ENCODE measurements around the gene ZG16.
"Not testable (repeated sequence)": the region's sequence is repeated elsewhere in the genome, so short reads cannot be mapped to it uniquely, and the experiment has no call there.

ZG16 gene

DNA sequence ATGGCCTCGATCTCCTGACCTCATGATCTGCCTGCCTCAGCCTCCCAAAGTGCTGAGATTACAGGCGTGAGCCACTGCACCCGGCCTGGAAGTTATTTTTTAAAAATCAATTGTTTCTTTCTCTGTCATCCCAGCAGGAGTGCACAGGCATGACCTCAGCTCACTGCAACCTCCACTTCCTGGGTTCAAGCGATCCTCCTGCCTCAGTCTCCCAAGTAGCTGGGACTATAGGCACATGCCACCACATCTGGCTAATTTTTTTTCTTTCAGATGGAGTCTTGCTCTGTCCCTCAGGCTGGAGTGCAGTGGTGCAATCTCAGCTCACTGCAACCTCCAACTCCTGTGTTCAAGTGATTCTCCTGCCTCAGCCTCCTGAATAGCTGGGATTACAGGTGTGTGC lies 9.1 kb downstream of the ZG16 start:
- DNase-seq (ENCODE audit: low spot score) = not testable (repeated sequence)

DNA sequence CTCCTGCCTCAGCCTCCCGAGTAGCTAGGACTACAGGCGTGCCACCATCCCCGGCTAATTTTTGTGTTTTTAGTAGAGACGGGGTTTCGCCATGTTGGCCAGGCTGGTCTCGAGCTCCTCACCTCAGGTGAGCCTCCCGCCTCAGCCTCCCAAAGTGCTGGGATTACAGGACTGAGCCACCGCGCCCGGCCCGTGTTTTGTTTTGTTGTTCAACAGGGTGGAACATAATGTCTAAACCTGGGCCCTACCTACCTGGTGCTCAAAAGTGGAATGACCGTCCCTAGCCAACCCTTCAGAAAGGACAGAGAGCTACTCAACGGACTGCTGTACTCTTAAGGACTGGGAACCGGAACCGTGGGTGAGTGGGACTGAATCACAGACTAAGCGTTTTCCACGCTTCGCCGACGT lies 11.7 kb downstream of the ZG16 start:
- DNase-seq (ENCODE audit: low spot score) = peak; percentile 21

DNA sequence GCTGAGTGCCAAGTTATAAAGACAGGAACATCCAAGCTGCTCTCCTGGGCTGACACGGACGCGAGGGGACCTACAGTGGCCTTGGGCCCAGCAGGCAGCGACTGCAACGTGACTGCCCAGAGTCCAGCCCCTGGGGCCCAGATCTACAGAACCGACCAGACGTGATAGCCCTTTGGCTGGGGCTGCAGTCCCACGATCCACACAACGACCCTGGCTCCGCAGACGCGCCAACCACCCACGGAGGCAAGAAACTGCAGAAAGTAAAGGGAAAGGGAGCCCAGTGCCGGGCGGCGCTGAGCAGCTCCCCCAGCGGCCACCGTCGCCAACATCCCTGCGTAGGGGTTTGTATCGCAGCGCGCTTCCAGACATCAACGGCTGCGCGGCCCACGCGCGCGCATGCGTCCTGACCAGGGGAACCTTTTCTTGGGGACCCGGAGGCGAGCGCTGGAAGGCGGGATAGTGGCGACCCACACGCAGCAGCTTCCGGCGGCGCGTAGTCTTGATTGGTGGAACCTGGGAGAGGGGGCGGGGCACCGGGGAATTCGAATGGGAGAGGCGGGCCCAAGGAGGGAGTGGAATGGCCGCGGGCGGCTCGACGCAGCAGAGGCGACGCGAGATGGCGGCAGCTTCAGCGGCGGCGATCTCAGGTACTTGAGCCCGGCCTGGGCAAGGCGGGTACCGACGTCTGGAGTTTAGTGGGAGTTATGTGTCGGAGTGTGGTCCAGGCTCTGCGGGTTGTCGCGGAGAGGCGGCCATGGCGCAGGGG lies 12.3 kb downstream of the ZG16 start, which contains the start of gene KIF22:
Gene KIF22, plus strand, starts transcription at position 569 of the 766 bp plus-strand sequence. Its CDS starts 9 bp downstream, at position 578.
- peak; percentile 100 for DNase-seq (ENCODE audit: low spot score)

DNA sequence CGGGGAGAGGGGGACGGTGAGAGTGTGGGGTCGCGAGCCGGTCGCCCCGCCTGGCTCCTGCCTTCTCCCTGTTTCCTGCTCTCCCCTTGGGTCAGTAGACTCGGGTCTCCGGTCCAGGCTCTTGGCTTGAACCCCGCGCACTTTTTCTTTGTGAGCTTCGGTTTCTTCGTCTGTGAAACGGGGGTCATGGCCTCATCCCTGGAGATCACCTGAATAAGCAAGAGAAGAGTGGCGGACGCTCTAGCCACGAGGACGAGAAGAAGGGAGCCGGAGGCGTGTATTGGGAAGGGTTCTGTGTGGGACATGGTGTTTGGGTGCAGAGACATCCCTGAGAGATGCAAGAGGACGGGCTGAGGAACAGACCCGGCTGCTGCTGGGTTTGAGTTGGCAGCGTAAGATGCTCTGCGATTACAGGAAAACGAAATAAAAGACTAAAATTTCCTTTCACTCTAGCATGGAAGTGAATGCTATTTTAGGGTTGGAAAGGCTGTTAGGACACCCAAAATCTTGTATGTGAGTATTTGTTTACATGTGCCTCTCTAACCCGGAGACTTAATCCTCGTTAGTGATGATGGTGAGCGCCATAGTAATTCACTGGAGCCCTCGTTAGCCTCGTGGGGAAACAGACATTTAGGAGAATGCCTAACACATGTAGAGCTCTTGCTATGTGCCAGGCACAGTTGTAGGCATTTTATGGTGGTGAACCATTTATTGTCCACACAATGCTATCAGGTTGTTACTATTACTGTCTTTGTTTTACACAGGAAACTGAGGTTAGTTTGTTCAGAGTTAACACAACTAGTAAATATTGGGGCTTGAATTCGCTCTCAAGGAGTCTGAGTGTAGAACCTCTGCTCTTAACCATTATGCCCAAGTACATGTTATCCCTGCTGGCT lies 13.1 kb downstream of the ZG16 start:
- no peak for DNase-seq (ENCODE audit: low spot score)

DNA sequence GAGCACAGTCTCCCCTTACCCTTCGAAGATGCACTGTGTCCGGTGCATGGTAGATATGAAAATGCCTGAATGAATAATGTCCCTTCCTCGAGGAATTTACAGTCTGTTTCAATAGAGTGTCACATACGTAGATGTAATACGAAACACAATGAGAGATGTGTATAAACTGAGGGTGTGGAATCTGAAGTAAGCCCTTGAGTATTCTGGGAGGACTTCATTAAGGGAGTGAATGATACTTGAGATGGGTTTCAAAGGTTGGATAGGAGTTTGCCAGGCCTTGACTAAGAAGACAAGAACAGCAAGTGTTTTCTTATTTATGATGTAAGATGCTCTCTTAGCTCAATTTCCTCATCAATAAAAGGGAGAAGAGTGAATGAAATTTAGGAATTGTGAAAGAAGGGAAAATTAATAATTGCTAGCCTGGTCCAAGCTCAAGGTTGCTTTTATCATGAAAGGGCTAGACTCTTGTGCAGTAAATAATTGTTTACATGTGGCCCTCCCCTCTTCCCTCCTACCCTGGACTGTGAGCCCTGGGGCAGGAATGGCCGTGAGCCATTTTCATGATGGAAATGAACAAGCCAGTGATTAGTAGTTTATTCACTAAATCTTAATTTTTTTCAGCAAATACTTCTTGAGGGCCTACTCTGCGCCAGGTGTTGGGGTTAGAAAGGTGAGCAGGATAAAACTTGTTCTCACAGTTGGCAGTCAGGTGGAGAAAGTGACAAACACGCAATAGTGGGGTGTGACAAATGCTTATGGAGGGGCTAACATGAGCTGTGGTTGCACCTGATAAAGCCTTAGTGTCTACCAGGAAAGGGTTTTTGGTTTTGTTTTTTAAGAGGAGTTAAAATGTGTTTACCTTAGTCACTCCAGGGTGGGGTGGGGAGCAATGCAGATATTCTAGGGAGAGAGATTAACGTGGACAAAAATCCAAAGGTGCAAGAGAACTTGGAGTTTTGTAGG lies 14.1 kb downstream of the ZG16 start:
- no peak for DNase-seq (ENCODE audit: low spot score)

DNA sequence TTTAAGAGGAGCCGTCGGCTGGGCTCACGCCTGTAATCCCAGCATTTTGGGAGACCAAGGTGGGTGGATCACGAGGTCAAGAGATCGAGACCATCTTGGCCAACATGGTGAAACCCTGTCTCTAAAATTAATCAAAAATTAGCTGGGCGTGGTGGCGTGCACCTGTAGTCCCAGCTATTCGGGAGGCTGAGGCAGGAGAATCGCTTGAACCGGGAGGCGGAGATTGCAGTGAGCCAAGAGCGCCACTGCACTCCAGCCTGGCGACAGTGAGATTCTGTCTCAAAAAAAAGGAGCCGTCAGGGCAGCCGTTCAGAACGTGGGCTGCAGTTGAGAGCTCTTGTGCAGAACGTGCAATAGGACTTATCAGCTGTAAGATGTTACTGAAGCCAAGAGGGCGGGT lies 15.1 kb downstream of the ZG16 start:
- not testable (repeated sequence) for DNase-seq (ENCODE audit: low spot score)

DNA sequence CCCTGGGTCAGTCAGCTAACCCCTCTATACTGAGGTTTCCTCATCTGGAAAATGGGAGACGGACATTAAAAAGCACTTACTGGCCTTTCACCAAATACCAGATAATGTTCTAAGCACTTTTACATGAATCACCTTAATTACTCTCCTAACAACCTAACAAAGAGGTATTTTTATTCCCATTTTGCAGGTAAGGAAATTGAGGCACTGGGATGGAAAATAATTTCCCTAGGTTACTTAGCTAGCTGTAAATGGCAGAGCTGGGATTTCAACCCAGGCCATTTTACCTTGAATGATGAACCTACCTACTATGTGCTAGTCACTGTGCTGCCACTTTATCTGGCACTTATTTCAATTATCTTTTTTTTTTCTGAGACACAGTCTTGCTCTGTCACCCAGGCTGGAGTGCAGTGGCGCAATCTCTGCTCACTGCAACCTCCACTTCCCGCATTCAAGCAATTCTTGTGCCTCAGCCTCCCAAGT lies 16.2 kb downstream of the ZG16 start:
- DNase-seq (ENCODE audit: low spot score) = no peak

DNA sequence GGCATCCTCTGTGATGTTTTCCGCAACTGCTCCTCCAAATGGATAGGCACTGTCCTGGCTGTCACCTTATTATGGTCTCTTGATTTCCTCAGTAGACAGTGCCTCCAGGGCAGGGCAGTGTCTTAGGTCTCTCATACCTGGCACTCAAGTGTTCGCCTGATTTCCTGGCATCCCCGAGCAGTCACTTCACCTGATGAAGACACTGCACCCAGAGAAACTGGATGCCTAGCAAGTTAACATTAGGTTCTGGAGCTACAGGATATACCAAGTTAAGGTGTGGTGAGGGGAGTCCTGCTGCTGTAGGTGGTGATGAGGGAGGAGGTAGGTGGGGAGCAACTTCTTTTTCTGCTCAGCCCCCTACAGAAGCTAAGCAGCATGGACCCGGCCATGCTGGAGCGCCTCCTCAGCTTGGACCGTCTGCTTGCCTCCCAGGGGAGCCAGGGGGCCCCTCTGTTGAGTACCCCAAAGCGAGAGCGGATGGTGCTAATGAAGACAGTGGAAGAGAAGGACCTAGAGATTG lies 24.4 kb downstream of the ZG16 start:
- DNase-seq (ENCODE audit: low spot score) = no peak

DNA sequence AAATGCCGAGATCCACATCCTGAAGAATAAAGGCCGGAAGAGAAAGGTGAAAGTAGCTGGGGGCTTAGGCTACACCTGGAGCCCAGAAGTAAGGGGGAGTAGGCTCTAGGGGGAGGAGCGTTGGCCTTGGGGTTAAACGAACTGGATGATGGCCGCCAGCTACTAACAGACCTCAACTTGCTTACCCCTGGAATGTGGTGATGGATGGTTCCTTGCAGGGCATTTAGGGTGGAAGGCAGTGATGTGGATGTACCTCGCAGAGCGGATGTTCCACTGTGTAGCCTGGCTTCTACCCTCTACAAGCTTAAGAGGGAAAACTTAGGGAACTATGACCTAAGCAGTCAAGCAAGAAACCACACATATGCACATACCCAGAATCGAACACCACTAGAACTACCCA lies 26.0 kb downstream of the ZG16 start:
- no peak for DNase-seq (ENCODE audit: low spot score)

DNA sequence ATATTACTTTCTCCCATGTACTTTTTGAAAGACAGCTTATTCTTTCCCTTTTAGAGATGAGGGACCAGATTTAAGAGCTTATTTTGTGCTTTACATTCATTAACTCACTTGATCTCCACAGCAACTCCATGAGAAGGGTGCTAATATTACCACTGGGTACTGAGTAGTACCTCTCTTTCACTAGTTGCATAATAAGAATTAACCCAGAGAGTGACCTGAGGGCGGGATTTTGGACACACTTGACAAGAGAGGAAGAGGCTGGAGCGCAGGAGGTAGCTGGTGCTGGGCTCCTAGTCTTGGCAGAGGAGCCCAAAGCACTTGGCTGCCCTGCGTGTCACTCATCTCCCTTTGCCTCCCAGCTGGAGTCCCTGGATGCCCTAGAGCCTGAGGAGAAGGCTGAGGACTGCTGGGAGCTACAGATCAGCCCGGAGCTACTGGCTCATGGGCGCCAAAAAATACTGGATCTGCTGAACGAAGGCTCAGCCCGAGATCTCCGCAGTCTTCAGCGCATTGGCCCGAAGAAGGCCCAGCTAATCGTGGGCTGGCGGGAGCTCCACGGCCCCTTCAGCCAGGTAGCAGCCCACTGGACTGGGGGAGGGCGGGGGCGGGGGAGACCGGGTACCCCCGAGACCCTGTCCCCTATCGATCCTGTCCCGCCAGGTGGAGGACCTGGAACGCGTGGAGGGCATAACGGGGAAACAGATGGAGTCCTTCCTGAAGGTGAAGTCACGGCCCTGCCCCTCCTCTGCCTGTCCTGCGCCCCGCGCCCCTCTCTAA lies 26.6 kb downstream of the ZG16 start:
- DNase-seq (ENCODE audit: low spot score) = no peak

DNA sequence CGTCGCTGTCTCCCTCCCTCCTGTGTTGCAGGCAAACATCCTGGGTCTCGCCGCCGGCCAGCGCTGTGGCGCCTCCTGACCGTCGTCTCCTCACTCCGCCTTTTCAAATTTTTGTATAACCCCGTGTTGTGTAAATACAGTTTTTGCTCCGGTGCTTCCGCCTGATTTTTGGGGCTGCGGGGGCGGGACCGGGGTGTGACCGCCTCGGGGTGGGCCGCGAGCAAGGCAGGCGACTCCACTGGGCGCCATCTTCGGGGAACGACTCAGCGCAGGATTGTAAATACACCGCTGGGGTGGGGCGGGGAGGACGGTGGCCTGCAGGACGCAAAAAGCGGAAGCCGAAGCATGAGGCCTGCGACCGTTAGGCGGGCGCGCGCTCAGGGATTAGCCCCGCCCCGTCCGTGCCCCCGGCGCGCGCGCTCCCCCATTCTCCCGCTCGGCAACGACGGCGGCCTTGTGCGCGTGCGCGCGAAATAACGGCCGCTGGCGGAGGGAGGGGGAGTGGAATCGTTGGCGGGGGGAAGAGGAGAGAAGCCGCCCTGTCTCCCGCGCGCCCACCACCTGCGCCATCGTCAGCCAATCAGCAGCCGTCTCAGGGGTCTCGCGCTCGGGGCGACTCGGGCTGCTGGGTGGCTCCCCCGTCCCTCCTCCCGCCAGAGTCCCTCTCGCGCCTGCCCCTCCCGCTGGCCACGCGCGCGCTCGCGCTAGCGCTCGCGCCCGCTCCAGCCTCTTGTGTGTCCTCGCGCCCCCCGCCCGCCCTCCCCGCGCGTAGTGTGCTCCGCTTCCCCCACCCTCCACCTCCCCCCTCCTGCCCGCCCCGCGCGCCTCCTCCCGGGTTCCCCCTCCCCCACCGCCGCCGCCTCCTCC lies 27.4 kb downstream of the ZG16 start:
- DNase-seq (ENCODE audit: low spot score) = peak; percentile 87

DNA sequence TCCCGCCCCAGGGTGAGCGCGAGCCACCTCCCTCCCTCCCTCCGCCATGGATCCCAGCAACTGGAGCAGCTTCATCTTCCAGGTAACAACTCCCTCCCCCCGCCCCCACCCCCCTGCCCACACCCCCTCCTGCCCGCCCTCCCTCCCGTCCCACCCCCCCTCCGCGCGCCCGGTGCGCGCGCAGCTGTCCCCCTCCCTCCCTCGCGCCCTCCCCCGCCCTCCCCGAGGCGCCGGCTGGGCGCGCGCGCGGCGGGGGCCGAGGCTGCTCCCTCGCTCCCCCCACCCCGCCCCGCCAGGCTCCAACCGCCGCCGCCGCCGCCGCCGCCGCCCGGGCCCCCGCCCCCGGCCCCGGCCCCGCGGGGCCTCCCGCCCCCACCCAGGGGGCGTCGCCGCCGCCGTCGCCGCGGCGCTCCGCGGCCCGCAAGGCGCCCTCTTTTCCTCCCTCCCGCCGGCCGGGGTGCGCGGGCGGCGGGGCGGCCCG lies 28.1 kb downstream of the ZG16 start, which contains the start of gene MAZ:
Gene MAZ, plus strand, starts transcription at position 431 of the 481 bp plus-strand sequence. CDS start 173 bp downstream, outside the sequence.
- DNase-seq (ENCODE audit: low spot score) = peak; percentile 85

DNA sequence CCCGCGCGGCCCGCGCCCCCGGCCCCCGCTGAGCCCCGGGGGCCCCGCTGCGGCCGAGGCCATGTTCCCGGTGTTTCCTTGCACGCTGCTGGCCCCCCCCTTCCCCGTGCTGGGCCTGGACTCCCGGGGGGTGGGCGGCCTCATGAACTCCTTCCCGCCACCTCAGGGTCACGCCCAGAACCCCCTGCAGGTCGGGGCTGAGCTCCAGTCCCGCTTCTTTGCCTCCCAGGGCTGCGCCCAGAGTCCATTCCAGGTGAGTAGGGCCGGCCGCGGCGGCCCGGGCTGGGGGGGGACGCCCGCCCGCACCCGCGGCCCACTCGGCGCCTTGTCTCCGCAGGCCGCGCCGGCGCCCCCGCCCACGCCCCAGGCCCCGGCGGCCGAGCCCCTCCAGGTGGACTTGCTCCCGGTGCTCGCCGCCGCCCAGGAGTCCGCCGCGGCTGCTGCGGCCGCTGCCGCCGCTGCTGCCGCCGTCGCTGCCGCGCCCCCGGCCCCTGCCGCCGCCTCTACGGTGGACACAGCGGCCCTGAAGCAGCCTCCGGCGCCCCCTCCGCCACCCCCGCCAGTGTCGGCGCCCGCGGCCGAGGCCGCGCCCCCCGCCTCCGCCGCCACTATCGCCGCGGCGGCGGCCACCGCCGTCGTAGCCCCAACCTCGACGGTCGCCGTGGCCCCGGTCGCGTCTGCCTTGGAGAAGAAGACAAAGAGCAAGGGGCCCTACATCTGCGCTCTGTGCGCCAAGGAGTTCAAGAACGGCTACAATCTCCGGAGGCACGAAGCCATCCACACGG lies 28.8 kb downstream of the ZG16 start:
- no peak for DNase-seq (ENCODE audit: low spot score)

DNA sequence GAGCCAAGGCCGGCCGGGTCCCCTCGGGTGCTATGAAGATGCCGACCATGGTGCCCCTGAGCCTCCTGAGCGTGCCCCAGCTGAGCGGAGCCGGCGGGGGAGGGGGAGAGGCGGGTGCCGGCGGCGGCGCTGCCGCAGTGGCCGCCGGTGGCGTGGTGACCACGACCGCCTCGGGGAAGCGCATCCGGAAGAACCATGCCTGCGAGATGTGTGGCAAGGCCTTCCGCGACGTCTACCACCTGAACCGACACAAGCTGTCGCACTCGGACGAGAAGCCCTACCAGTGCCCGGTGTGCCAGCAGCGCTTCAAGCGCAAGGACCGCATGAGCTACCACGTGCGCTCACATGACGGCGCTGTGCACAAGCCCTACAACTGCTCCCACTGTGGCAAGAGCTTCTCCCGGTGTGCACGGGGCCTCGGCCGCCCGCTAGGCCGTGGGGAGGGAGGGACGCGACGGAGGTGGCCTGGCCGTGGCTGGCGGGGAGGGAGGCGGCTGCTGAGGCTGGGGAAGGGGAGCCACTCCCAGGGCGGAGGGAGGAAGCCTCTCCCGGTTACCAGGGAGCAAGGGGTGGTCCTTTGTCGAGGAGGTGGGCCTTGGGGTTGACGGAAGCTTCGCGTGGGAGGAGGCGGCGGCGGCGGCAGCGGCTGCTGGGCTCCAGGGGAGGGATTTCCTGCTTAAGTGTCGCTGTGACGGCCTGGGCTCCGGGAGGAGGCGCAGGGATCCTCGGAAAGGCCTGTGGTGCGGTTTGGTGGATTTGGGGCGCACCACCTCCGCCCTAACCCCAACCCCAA lies 29.6 kb downstream of the ZG16 start:
- peak; percentile 77 for DNase-seq (ENCODE audit: low spot score)

DNA sequence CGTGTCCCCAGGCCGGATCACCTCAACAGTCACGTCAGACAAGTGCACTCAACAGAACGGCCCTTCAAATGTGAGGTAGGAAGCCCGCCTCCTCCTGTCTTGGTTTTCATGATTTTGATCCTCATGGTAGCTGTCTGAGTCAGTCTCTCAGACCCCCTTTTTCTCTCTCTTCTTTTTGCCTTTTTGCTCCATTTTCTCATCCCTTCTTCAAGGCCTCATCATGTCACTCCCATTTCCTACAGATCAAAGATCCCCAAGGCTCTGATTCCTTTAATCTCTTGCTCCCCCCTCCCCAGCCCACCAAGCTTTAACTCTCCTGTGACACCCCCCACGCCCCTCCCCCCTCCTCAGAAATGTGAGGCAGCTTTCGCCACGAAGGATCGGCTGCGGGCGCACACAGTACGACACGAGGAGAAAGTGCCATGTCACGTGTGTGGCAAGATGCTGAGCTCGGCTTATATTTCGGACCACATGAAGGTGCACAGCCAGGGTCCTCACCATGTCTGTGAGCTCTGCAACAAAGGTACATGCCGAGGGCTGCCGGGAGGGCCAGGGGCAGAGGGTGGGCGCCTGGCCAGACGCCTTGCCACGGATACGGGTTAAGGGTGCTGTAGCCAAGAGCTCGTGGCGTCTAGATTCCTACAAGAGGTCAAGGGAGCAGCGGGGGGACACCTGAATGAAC lies 30.3 kb downstream of the ZG16 start:
- no peak for DNase-seq (ENCODE audit: low spot score)

DNA sequence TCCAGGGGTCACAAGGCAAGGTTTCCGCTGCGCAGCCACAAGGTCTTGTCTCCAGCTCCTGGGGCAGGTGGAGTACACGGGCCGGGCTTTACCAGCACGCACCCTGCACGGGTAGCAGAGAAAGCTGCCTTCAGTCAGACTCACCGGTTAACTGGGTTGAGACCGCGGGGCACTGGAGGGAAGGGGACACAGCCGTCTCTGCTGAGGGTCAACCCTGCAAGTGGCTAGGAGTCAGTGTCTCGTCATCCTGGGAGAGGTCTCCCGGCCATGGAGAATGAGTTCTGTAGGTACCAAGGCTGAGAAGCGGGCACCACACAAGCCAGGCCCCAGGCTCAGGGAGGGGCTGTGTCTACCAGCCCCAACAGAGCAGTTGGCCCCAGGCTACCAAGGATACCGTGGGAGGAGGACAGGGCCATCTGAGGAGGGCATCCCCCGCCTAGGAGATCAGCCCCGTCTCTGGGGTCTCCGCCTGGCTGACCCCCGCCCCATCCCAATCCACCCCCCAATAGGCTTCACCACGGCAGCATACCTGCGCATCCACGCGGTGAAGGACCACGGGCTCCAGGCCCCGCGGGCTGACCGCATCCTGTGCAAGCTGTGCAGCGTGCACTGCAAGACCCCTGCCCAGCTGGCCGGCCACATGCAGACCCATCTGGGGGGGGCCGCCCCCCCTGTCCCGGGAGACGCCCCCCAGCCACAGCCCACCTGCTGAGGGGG lies 31.1 kb downstream of the ZG16 start:
- no peak for DNase-seq (ENCODE audit: low spot score)
